Adrenal gland (tissue), 12 donors: ENCODE measurements around the gene RGS6. TPM values are rescaled to one million over a fixed set of nuclear protein-coding genes. Genes with fewer than 3 reads are reported as not detected.

ENCODE experiments used
- DNase-seq, 7 donors: peaks; one replicate each; pipeline ENCODE4 v3.0.0-alpha.2; 2019 to 2020
- H3K27ac ChIP-seq, 5 donors: fragments of 200-600 bp; sonication (generic) in 4 of 5; 1 replicate in 3 of 5; 2 replicates in 2 of 5; pipeline versions ENCODE4 v1.5.1 to v1.8.0; 2016 to 2020; ENCODE audit warnings: mild to moderate bottlenecking in 1 of 5
- H3K27me3 ChIP-seq: fragments of 200-600 bp; 2 replicates; pipeline ENCODE4 v1.8.0; 2021
- H3K36me3 ChIP-seq, 2 donors: fragments of 200-600 bp; replicated peaks in 1 of 2; 1 replicate in 1 of 2; 2 replicates in 1 of 2; pipeline versions ENCODE4 v1.5.1 to v1.8.0; 2018 to 2022
- H3K4me1 ChIP-seq, 2 donors: fragments of 200-600 bp; replicated peaks in 1 of 2; 1 replicate in 1 of 2; 2 replicates in 1 of 2; pipeline versions ENCODE4 v1.5.1 to v1.8.0; 2018 to 2021
- H3K4me3 ChIP-seq, 4 donors: fragments of 200-600 bp; sonication (generic) in 3 of 4; one replicate each; pipeline ENCODE4 v1.5.1; 2016 to 2018
- H3K9me3 ChIP-seq, 3 donors: fragments of 200-600 bp; sonication (generic) in 1 of 3; replicated peaks in 1 of 3; 1 replicate in 2 of 3; 2 replicates in 1 of 3; pipeline versions ENCODE4 v1.5.1 to v1.8.0; 2016 to 2021
- POLR2A ChIP-seq, 2 donors: fragments of 450-650 bp; IDR thresholded peaks; one replicate each; pipeline ENCODE4 v1.6.1; 2017; ENCODE audit warnings: antibody characterized with exemption in 2 of 2, mild to moderate bottlenecking in 2 of 2, moderate library complexity in 1 of 2
- WGBS, 4 donors: extraction: QIAGEN DNeasy Blood & Tissue Kit in 2 of 4; methylation state at CpG; one replicate each; pipeline versions ENCODE4 v1.1.5 to v1.1.7; 2013 to 2017; 5-methylcytosine and 5-hydroxymethylcytosine counted together
- intact Hi-C, 2 donors: fragments of 100-400 bp; cut with DNase I; formaldehyde crosslinking; loops; one replicate each; pipeline versions ENCODE4 v1.14.1 to v1.15.0; 2022 to 2023
- polyA plus RNA-seq, 3 donors: library from polyadenylated mRNA; stranded (reverse); fragments of 200-250 nt in 2 of 3; fragments of 350-450 nt in 1 of 3; fragmentation: Illumina TruSeq in 1 of 3; extraction: RNeasy Lipid Tissue Mini Kit (QIAGEN cat#74804) in 1 of 3; gene quantifications; one replicate each; pipeline ENCODE4 v1.2.3, GENCODE V29; 2013 to 2014
- total RNA-seq, 9 donors: library from RNA; depleted of rRNA in 4 of 9; stranded (reverse); fragments of >200 nt in 4 of 9; fragments of 120-200 nt in 1 of 9; fragmentation: NEBNext Ultra II Directional in 1 of 9; extraction: Animal tissue kit (Norgen Biotek cat#: 25700) in 1 of 9; gene quantifications; one replicate each; pipeline versions ENCODE4 v1.1.0 to v1.2.4, GENCODE V29; 2013 to 2023
- TF ChIP-seq, protein P1 (sequence below), 6 experiments: fragments of 450-650 bp in 4 of 6; fragments of 200-600 bp in 2 of 6; sonication (generic) in 1 of 6; IDR thresholded peaks; 1 replicate in 5 of 6; 2 replicates in 1 of 6; pipeline versions ENCODE4 v1.5.1 to v1.8.0; 2016 to 2021; ENCODE audit warnings: antibody characterized with exemption in 6 of 6, mild to moderate bottlenecking in 2 of 6, moderate library complexity in 1 of 6
- donor health status: healthy with polysubstance abuse.
- donor health status: Bipolar disorder and iron deficiency.
- donor health status: DM: yes; HTN: yes; CAD: no.
- donor health status: DM: no; HTN: no; CAD: no.
- donor health status: DM: no; HTN: no; CAD: no.
- donor health status: DM: yes; HTN: yes; CAD: no.

RGS6 gene
- total and polyA plus RNA-seq, 12 donors = 0.06 to 4.3 (median 0.41) TPM; not detected in 1

DNA sequence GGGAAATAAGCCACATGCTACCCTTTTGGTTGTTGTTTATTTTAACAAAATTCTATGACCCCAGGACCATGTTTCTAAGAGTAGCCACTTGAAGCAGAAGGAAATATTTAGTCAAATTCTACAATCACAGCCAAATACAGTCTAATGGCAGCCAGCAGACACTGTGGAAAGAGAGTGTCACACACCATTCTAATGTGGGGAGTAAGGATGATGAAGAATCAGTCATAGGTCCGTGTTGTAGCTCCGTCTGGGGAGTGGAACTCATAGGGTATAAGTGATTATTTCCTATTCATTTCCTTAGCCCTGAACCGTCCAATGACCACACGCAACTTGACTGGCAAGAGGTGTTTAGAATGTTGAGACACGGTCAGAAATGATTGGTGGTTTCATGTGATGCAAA, 500.5 kb downstream of the RGS6 start:
- no peak overlapping the region for H3K4me3 ChIP-seq
- no peaks in the 10 kb centered on the region for H3K36me3 ChIP-seq
- H3K4me1 ChIP-seq = no peaks in the 10 kb centered on the region
- no peak for DNase-seq
- no peak overlapping the region for H3K27ac ChIP-seq
- intact Hi-C loops = no loop called here
- WGBS, 4 donors = 70 to 83% (median 78%) methylated on average over 5 of the region's 5 CpGs
- TF ChIP-seq, protein P1, sequence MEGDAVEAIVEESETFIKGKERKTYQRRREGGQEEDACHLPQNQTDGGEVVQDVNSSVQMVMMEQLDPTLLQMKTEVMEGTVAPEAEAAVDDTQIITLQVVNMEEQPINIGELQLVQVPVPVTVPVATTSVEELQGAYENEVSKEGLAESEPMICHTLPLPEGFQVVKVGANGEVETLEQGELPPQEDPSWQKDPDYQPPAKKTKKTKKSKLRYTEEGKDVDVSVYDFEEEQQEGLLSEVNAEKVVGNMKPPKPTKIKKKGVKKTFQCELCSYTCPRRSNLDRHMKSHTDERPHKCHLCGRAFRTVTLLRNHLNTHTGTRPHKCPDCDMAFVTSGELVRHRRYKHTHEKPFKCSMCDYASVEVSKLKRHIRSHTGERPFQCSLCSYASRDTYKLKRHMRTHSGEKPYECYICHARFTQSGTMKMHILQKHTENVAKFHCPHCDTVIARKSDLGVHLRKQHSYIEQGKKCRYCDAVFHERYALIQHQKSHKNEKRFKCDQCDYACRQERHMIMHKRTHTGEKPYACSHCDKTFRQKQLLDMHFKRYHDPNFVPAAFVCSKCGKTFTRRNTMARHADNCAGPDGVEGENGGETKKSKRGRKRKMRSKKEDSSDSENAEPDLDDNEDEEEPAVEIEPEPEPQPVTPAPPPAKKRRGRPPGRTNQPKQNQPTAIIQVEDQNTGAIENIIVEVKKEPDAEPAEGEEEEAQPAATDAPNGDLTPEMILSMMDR (IDR thresholded peaks at IDR 0.05) = no peak
- TF ChIP-seq POLR2A (IDR thresholded peaks at IDR 0.05) = no peak
- H3K9me3 ChIP-seq = no peaks in the 10 kb centered on the region
- no peaks in the 10 kb centered on the region for H3K27me3 ChIP-seq

DNA sequence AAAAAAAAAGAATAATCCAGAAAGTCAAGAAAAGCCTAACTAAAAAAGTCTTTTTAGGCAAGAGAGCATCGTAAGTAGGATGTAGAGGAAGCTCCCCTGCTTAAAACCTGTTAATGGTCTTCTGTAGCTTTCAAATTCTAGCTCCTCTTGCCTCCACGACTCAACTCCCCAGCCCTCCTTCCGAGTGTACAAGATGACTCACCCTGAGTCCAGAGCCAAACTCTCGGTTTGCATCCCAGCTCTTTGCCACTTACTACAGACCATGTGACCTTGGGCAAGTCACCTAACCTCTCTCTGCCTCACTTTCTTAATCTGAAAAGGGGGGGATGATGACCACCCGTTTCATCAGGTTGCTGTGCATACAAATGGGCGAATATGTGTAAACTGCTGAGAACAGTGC, 501.3 kb downstream of the RGS6 start:
- Histone ChIP-seq H3K27ac (no peak overlapping the region), H3K36me3 (no peaks in the 10 kb centered on the region), H3K4me1 (no peaks in the 10 kb centered on the region), H3K9me3 (no peaks in the 10 kb centered on the region), H3K27me3 (no peaks in the 10 kb centered on the region), H3K4me3 (no peak overlapping the region)
- intact Hi-C loops = no loop called here
- TF ChIP-seq, protein P1 (IDR thresholded peaks at IDR 0.05) = no peak
- TF ChIP-seq POLR2A (IDR thresholded peaks at IDR 0.05) = no peak
- peak in 4 of 7 donors; percentile 6 to 29 (median 26) for DNase-seq
- WGBS, 4 donors = 57 to 73% (median 64%) methylated on average over 6 of the region's 6 CpGs

DNA sequence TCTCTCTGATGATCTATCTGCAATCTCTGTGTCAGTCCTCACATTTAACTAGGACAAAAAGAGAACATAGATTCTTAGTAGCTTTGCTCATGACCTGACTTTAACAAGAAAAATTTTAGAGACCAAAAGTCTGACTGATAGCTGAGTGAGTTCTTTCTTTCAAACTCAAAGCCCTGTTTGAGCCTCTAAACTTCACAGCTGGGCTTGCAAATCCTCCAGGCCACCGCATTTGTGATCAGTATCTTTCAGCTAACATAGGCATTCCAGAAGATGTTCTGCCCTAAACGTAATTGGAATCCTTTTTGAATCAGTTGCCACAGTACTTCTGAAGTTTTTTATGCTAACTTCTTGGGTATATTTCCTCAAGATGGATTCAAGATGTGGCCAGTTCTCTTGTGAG, 502.6 kb downstream of the RGS6 start:
- DNase-seq = no peak
- intact Hi-C loops = no loop called here
- Histone ChIP-seq H3K4me1 (no peaks in the 10 kb centered on the region), H3K4me3 (no peak overlapping the region), H3K9me3 (no peaks in the 10 kb centered on the region), H3K36me3 (no peaks in the 10 kb centered on the region), H3K27ac (no peak overlapping the region), H3K27me3 (no peaks in the 10 kb centered on the region)
- TF ChIP-seq, protein P1 (IDR thresholded peaks at IDR 0.05) = no peak
- no peak for TF ChIP-seq POLR2A (IDR thresholded peaks at IDR 0.05)
- WGBS, 4 donors = 68 to 87% (median 79%) methylated on average over 2 of the region's 2 CpGs

DNA sequence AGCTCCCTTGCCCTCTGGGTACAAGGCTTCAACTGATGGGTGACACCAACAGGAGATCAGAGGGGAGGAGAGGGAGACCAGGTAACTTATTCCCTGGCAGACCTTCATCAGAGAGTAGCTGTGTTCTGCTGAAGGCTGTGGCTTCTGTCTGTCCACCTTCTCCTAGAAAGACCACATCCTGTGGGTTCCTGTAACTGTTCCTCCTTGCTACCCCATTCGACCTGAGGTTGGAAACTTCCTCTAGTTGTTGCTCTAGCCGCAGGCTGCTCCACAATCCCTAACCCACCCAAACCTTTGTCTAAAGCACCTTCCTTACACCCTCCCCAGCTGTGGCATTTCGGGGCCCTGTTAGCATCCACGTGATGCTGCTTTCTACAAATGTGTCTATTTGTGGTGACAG, 507.5 kb downstream of the RGS6 start:
- intact Hi-C loops = no loop called here
- 65 to 81% (median 69%) methylated on average over 4 of the region's 4 CpGs for WGBS, 4 donors
- no peak for TF ChIP-seq POLR2A (IDR thresholded peaks at IDR 0.05)
- TF ChIP-seq, protein P1 (IDR thresholded peaks at IDR 0.05) = no peak

More for the DNA sequence above, 507.5 kb downstream of the RGS6 start:
- H3K9me3 ChIP-seq = no peaks in the 10 kb centered on the region
- H3K4me1 ChIP-seq = no peaks in the 10 kb centered on the region
- no peaks in the 10 kb centered on the region for H3K27me3 ChIP-seq
- H3K36me3 ChIP-seq = no peaks in the 10 kb centered on the region
- DNase-seq = no peak
- no peak overlapping the region for H3K4me3 ChIP-seq
- no peak overlapping the region for H3K27ac ChIP-seq
